ENCODE data around the gene ATP2C2.

ATP2C2 gene

GRCh38 chr16:84382396-84382795 is 14.1 kb downstream of the ATP2C2 start:
- no peak overlapping the region for H3K4me3 ChIP-seq (ENCODE audit: low read length)
- DNase-seq (ENCODE audit: low read depth), result no peak
- no peak for TF ChIP-seq CTCF (IDR thresholded peaks at IDR 0.05; ENCODE audit: insufficient read depth, low read depth, low read length, missing control alignments)

- no peak overlapping the region for H3K4me3 ChIP-seq (ENCODE audit: low read length)
- no peak for DNase-seq (ENCODE audit: low read depth)
- TF ChIP-seq CTCF (IDR thresholded peaks at IDR 0.05; ENCODE audit: insufficient read depth, low read depth, low read length, missing control alignments), result no peak
Observed at GRCh38 chr16:84383106-84383505, 14.8 kb downstream of the ATP2C2 start.

GRCh38 chr16:84386047-84386446 is 17.7 kb downstream of the ATP2C2 start:
- no peak for TF ChIP-seq CTCF (IDR thresholded peaks at IDR 0.05; ENCODE audit: insufficient read depth, low read depth, low read length, missing control alignments)
- no peak for DNase-seq (ENCODE audit: low read depth)
- no peak overlapping the region for H3K4me3 ChIP-seq (ENCODE audit: low read length)

GRCh38 chr16:84387021-84387420 is 18.7 kb downstream of the ATP2C2 start:
- no peak for TF ChIP-seq CTCF (IDR thresholded peaks at IDR 0.05; ENCODE audit: insufficient read depth, low read depth, low read length, missing control alignments)
- DNase-seq (ENCODE audit: low read depth), result no peak
- H3K4me3 ChIP-seq (ENCODE audit: low read length), result no peak overlapping the region

- no peak overlapping the region for H3K4me3 ChIP-seq (ENCODE audit: low read length)
- peak; percentile 20 for DNase-seq (ENCODE audit: low read depth)
- TF ChIP-seq CTCF (IDR thresholded peaks at IDR 0.05; ENCODE audit: insufficient read depth, low read depth, low read length, missing control alignments), result no peak
Observed at GRCh38 chr16:84390131-84390785, 21.9 kb downstream of the ATP2C2 start.

GRCh38 chr16:84391151-84392030 is 23.1 kb downstream of the ATP2C2 start:
- TF ChIP-seq CTCF (IDR thresholded peaks at IDR 0.05; ENCODE audit: insufficient read depth, low read depth, low read length, missing control alignments), result no peak
- DNase-seq (ENCODE audit: low read depth), result peak; percentile 67
- no peak overlapping the region for H3K4me3 ChIP-seq (ENCODE audit: low read length)

Measured in epithelial cell of esophagus (primary cell).